Motor neuron (in vitro differentiated cells): ENCODE data around the gene FAM210B. TPM values are rescaled to one million over a fixed set of nuclear protein-coding genes. Genes with fewer than 3 reads are reported as not detected.
"Not testable (repeated sequence)": the region's sequence is repeated elsewhere in the genome, so short reads cannot be mapped to it uniquely, and the experiment has no call there.

Source experiments
- ATAC-seq, 8 experiments: fragments of 200-7000 bp; cut with Tn5 transposase; replicated peaks in 6 of 8; 2 replicates each; pipeline ENCODE4 v1.8.0; 2021; ENCODE audit warnings: mild to moderate bottlenecking in 8 of 8, moderate library complexity in 8 of 8
- H3K27ac ChIP-seq, 2 donors: fragments of 250-450 bp; sonication (Bioruptor Pico); 2 replicates each; pipeline ENCODE4 v1.9.0; 2021; ENCODE audit warnings: antibody characterized with exemption in 2 of 2, mild to moderate bottlenecking in 2 of 2, moderate library complexity in 1 of 2
- H3K4me1 ChIP-seq, 2 donors: fragments of 250-450 bp; sonication (Bioruptor Pico); replicated peaks in 1 of 2; 2 replicates each; pipeline ENCODE4 v1.6.1; 2021; ENCODE audit warnings: antibody characterized with exemption in 2 of 2, mild to moderate bottlenecking in 2 of 2, moderate library complexity in 1 of 2
- H3K4me3 ChIP-seq, 5 donors: fragments of 250-450 bp; sonication (Bioruptor Pico); 2 replicates each; pipeline ENCODE4 v1.9.0; 2021; ENCODE audit warnings: antibody characterized with exemption in 5 of 5, mild to moderate bottlenecking in 5 of 5, moderate library complexity in 4 of 5
- WGBS, 10 experiments: fragments of 450-650 bp; shearing (Covaris generic); methylation state at CpG; one replicate each; pipeline ENCODE4 v1.0.0; 2022; 5-methylcytosine and 5-hydroxymethylcytosine counted together
- in situ Hi-C, 9 experiments: fragments of 400-800 bp; cut with MboI; loops; one replicate each; pipeline ENCODE4 v1.15.0; 2021; ENCODE audit warnings: low sequenced_read_pairs in 9 of 9, low pct_unique_long_range_greater_than_20kb in 2 of 9; ENCODE audit not compliant: unreplicated experiment in 9 of 9
- total RNA-seq, 8 experiments: library from RNA; unstranded; fragments of 300-600 nt; gene quantifications; 2 replicates each; pipeline versions ENCODE4 v1.2.3 to v1.2.4, GENCODE V29; 2022

Gene FAM210B
- total RNA-seq, 8 experiments from 2014 or later: 12.4 to 41.3 (median 23.9) TPM

DNA sequence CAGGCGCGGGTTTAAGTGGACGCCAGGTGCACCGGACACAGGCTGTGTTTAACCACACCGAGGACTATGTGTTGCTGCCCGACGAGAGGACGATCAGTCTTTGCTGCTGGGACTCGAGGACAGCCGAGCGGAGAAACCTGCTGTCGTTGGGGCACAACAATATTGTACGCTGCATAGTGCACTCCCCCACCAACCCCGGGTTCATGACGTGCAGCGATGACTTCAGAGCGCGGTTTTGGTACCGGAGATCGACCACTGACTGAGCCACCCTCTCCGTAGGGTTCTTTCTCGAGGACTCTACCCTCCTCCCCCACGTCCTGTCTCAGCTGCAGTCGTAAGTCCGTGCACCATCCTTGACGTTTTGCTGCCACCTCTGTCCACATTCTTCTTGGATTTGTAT, 44.7 kb downstream of the FAM210B start:
- in situ Hi-C loops: no loop called here
- ATAC-seq: no peak
- 81 to 100% (median 95%) methylated on average over 2 to 10 of the region's 26 CpGs; no CpG with 5 or more reads in 4 of the 10 experiments for WGBS, 10 experiments
- Histone ChIP-seq H3K4me3 (no peak overlapping the region), H3K27ac (no peak overlapping the region), H3K4me1 (peaks cover 3 to 5% of the 10 kb centered on the region in 2 donors)

DNA sequence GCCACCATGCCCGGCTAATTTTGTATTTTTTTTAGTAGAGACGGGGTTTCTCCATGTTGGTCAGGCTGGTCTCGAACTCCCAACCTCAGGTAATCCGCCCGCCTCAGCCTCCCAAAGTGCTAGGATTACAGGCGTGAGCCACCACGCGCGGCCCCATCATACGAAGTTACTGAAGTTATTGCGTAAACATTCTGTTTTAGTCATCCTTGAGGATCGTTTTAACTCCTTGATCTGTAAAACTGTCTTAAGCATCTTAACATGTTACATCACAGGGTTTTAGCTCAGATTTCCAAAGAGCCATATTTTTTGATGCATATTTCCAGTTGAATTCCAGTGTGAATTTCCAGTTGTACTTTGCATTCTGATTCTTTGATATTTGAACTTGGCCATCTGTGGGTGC, 46.6 kb downstream of the FAM210B start:
- H3K27ac ChIP-seq, H3K4me1 ChIP-seq, in situ Hi-C loops, ATAC-seq, H3K4me3 ChIP-seq: not testable (repeated sequence)
- 82 to 100% (median 100%) methylated on average over 2 to 9 of the region's 12 CpGs; no CpG with 5 or more reads in 3 of the 10 experiments for WGBS, 10 experiments

DNA sequence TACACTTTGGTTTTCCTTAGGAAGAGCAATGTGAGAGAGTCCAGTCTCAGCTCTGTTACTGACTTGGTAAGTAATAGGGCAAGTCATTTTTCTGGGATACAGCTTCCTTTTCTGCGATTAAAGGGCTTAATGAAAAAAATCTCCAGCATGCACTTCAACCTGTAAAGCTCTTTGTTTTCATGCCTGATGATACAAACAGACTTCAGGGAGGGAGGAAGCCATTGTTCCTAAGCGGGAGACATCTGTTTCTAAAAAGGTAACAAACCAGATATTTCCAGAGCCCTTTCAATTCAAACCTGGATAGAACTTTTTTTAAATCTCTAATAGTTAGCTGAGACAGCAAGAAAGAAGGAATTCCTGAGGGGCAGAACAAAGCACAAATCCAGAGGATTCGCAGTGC, 48.1 kb downstream of the FAM210B start:
- ATAC-seq: no peak
- 33 to 100% (median 95%) methylated on average over 1 to 3 of the region's 3 CpGs; no CpG with 5 or more reads in 1 of the 10 experiments for WGBS, 10 experiments

DNA sequence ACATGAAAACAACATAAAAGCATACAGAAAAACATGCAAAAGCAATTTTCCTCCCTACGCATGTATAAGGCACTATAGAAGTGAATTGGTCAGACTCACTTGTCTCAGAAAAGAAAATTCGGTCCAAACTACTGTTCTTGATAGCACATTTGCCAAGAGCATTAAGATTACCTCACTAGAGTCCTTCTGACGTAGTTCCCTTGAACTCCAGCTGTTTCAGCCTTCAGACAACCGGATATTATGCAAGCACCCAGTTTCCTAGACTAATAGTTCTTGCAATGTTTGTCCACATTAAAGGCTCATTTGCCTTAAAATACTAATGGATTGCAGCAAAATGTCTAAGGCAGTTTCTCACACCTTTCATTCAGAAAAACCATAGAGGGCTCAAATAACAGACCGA, 50.7 kb downstream of the FAM210B start:
- ATAC-seq: no peak
- no peak overlapping the region for H3K27ac ChIP-seq
- WGBS, 10 experiments: 86 to 100% (median 99%) methylated on average over 2 to 5 of the region's 5 CpGs
- no peak overlapping the region for H3K4me3 ChIP-seq
- no peaks in the 10 kb centered on the region for H3K4me1 ChIP-seq
- in situ Hi-C loops: no loop called here

More for the DNA sequence above, 48.1 kb downstream of the FAM210B start:
- Histone ChIP-seq H3K4me3 (no peak overlapping the region), H3K4me1 (no peaks in the 10 kb centered on the region), H3K27ac (no peak overlapping the region)
- in situ Hi-C loops: no loop called here

DNA sequence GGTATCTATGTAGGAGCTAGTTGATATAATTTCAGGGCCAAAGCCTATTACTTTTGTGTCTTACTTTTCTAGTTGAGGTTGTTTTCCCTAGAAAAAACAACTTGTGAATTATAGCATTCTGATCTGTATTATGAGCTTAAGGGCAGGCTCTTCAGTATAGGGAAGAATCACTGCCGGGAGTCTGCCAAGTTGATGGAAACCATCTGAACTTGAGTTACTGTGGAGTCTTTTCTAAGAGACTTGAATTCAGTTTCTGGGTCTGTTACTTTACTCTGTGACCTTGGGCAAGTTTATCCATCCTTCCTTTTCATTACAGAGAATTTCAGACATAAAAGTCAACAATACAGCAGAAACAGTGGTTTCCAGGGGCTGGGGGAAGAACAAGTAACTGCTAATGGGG, 51.2 kb downstream of the FAM210B start:
- H3K4me1 ChIP-seq: no peaks in the 10 kb centered on the region
- no peak overlapping the region for H3K4me3 ChIP-seq
- in situ Hi-C loops: no loop called here
- WGBS, 10 experiments: 11 to 100% (median 100%) methylated on average over 1 of the region's 1 CpG; no CpG with 5 or more reads in 1 of the 10 experiments
- no peak for ATAC-seq
- H3K27ac ChIP-seq: no peak overlapping the region

DNA sequence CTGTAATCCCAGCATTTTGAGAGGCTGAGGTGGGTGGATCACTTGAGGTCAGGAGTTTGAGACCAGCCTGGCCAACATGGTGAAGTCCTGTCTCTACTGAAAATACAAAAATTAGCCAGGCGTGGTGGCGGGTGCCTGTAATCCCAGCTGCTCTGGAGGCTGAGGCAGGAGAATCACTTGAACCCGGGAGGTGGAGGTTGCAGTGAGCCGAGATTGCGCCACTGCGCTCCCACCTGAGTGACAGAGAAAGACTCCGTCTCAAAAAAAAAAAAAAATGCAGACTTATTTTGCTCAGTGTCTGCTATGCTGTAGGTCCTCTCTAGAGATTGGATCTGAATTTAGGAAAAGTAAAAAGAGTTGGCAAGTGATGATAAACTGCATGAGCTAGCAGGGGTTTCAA, 52.5 kb downstream of the FAM210B start:
- in situ Hi-C loops, H3K27ac ChIP-seq, ATAC-seq, H3K4me1 ChIP-seq, H3K4me3 ChIP-seq: not testable (repeated sequence)
- 80 to 100% (median 100%) methylated on average over 1 to 7 of the region's 7 CpGs; no CpG with 5 or more reads in 2 of the 10 experiments for WGBS, 10 experiments

DNA sequence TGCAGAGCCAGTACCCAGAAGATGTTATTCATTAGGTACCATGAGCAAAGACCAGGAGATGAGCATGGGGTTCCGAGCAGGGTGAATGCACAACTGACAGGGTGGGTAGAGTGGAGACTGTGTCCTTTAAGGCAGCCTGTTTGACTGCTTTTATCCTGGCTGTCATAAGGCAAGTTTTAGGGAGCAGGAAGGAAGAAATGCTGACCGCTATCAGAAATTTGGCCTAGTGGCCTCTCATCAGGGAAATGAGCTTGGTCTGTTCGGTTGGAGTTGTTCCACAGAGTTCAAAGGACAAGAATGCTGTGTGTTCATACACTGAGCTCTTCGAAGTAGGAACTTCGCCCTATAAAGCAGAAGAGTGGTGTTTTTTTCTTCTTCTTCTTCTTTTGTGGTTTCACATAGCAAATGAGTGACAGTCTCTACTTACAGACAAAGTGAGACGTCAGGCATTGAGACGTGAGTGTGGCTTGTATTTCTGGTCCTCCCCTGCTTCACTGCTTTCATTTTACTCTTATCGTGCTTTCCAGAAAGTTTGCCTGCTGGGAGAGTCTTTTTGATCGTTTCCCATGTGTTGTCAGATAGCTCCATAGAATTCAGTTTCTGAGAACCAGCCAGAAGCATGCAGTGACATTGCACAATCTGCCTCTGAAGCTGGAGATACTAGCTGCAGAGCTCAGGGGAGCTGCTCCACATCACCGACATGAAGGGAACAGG, 53.1 kb downstream of the FAM210B start, which contains the start of gene CASS4:
Gene CASS4, plus strand, starts transcription at position 502 of the 714 bp plus-strand sequence. Its CDS starts 199 bp downstream, at position 701.
- in situ Hi-C loops: no loop called here
- Histone ChIP-seq H3K4me3 (no peak within 1 kb of the TSS), H3K4me1 (no peaks in the 10 kb centered on the region), H3K27ac (no peak within 1 kb of the TSS)
- peak in 2 of 8 experiments; percentile 39 for ATAC-seq
- WGBS, 10 experiments: 25 to 85% (median 77%) methylated on average over 1 to 9 of the region's 10 CpGs; no CpG with 5 or more reads in 2 of the 10 experiments

DNA sequence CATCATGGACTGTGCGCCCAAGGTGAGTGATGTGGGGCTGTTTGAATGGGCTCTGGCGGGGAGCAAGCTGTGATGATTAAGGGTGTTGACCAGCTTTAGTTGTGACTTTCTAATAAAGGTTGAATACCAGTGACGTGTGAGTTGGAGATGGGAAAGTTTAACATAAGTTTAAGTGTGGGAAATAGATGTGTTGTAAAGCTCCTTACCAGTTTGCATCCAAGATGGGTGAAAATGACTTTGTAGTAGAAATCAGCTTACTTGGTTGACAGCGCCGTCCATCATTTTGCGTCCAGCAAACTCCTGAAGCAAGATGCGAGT, 53.7 kb downstream of the FAM210B start:
- H3K27ac ChIP-seq: no peak overlapping the region
- no peak overlapping the region for H3K4me3 ChIP-seq
- WGBS, 10 experiments: 67 to 100% (median 97%) methylated on average over 1 to 6 of the region's 7 CpGs; no CpG with 5 or more reads in 3 of the 10 experiments
- no peak for ATAC-seq
- in situ Hi-C loops: no loop called here
- H3K4me1 ChIP-seq: no peaks in the 10 kb centered on the region

DNA sequence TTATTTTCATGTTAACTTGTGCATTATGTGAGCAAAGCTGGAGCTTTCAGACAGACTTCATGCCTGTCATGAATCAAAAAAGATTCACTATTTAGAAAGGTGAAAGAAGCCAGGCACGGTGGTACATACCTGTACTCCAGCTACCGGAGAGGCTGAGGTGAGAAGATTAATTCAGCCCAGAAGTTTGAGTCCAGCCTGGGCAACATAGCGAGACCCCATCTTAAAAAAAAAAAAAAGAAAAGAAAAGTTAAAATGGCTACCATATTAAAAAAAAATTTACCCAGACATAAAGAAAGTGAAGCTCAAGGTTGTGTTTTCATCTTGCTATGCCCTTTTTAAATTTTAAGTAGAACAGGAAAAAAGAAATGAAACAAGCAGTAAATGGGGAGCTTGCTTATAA, 54.2 kb downstream of the FAM210B start:
- ATAC-seq: no peak
- in situ Hi-C loops: no loop called here
- Histone ChIP-seq H3K27ac (no peak overlapping the region), H3K4me1 (no peaks in the 10 kb centered on the region), H3K4me3 (no peak overlapping the region)
- WGBS, 10 experiments: 70 to 100% (median 95%) methylated on average over 2 to 3 of the region's 3 CpGs

DNA sequence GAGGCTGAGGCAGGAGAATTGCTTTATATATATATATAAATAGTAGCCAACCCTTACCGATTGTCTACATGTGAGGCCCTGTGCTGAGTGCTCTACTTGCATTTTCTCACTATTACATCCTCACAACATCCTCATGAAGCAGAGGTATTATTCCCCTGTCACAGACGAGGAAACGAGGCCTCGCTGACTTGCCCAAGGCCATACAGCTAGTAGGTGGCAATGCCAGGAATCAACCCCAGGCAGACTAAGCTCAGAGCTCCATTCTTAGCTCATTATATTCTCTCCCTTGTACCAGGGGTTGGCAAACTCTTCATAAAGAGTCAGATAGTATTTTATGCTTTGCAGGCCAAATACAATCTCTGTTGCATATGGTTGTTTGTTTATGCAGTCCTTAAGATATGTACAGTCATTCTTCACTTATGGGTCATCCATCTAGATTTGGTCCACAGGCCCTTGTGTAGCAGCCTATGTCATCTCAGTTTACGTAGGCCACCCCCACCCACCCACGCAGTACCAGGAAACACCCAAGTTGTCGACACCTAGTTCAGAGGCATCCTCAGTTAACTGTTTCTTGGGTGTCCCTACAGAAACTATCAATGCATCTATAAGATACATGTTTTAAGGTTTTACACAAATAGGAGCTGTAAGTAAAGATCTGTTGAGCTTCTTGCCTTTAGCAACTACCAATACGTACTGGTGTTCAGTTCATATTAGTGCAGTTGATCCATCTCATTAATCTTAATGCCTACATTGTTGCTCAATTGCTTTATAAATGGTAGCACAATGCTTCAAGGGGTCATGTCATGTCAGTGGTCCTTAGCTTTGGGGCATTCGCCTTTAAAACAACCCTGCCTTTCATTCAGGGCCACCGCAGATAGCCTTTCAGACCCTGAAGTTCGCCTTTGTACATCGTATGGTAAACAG, 56.3 kb downstream of the FAM210B start:
- WGBS, 10 experiments: 50 to 100% (median 87%) methylated on average over 2 to 9 of the region's 12 CpGs; no CpG with 5 or more reads in 1 of the 10 experiments
- no peak overlapping the region for H3K27ac ChIP-seq
- H3K4me3 ChIP-seq: no peak overlapping the region
- H3K4me1 ChIP-seq: no peaks in the 10 kb centered on the region
- ATAC-seq: peak in 3 of 8 experiments; percentile 53 to 80 (median 60)
- in situ Hi-C loops: no loop called here

DNA sequence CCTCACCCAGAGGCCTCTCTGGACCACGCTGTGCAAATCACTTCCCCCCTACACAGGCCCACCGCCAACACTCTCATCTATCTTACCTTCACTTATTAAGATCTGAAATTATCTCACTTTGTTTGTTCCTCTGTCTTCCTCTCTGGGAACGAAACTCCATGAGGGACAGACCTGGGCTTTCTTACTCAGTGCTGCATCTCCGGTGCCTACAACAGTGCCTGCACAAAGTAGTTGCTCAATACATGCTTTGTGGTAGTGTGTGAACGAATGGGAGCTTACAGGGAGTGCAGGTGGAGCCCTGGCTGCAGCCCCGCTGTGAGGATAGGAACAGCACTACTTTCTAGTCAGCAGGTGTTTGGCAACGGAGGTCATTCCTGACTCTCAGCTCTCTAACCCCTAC, 58.6 kb downstream of the FAM210B start:
- no peak overlapping the region for H3K27ac ChIP-seq
- 73 to 100% (median 79%) methylated on average over 1 to 6 of the region's 7 CpGs; no CpG with 5 or more reads in 1 of the 10 experiments for WGBS, 10 experiments
- ATAC-seq: no peak
- peaks cover 0 to 1% of the 10 kb centered on the region in 2 donors for H3K4me1 ChIP-seq
- no peak overlapping the region for H3K4me3 ChIP-seq
- in situ Hi-C loops: no loop called here

DNA sequence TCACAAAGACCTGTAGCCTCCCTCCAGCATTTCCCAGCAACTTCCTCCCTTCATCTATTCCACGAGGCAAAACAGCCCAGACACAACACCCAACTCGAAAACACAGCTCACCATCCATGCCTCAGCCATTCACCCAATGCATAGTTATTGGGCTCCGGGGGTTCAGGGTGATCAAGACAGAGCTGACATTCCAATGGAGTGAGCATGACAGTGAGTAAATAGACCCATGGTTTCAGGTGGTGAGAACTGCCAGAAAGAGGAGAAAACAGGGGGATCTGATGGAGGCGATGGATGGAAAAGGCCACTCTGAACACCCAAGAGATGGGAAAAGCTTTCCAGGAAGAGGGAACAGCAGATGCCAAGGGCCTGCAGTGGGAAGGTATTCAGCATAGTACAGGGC, 59.1 kb downstream of the FAM210B start:
- Histone ChIP-seq H3K4me3 (no peak overlapping the region), H3K4me1 (peaks cover 0 to 3% of the 10 kb centered on the region in 2 donors), H3K27ac (no peak overlapping the region)
- 20 to 100% (median 78%) methylated on average over 1 to 3 of the region's 4 CpGs; no CpG with 5 or more reads in 3 of the 10 experiments for WGBS, 10 experiments
- in situ Hi-C loops: no loop called here
- no peak for ATAC-seq
